ENCODE measurements around the gene PDGFC. TPM values are rescaled to one million over a fixed set of nuclear protein-coding genes. Genes with fewer than 3 reads are reported as not detected.

PDGFC gene
- total and polyA plus RNA-seq, 2 of the 13 experiments (the other 11 are each of a cell fraction or from before 2014, with no cell fraction given): 4.6 to 9.1 TPM

GRCh38 chr4:156948133-156948532 is 23.5 kb downstream of the PDGFC start:
- WGBS (ENCODE audit: low lambda C conversion rate): 94% methylated on average over 6 of the region's 6 CpGs
- Histone ChIP-seq H3K4me2 (ENCODE audit: low read depth, low read length) (no peak overlapping the region), H4K20me1 (ENCODE audit: insufficient read depth, low read length) (no peaks in the 10 kb centered on the region), H3K9ac (ENCODE audit: insufficient read depth, low read depth, low read length) (no peak overlapping the region), H3K36me3 (replicated peaks in 1 of 2; ENCODE audit: control insufficient read depth in 1 of 2, insufficient read depth in 2 of 2, low read length in 2 of 2) (no peaks in the 10 kb centered on the region), H3K4me3 (replicated peaks in 1 of 3; ENCODE audit: insufficient read depth in 1 of 3, low read depth in 2 of 3, low read length in 3 of 3) (no peak overlapping the region), H3K9me3 (ENCODE audit: low read length) (no peaks in the 10 kb centered on the region), H3K4me1 (ENCODE audit: insufficient read depth, low read length) (peaks cover 59% of the 10 kb centered on the region), H3K27me3 (ENCODE audit: control insufficient read depth in 1 of 2, insufficient read depth in 2 of 2, low read length in 2 of 2) (no peaks in the 10 kb centered on the region), H2AFZ (ENCODE audit: low read length) (no peak overlapping the region), H3K79me2 (ENCODE audit: insufficient read depth, low read length) (no peaks in the 10 kb centered on the region), H3K27ac (ENCODE audit: extremely low read length, insufficient read depth, low read length) (no peak overlapping the region)
- CTCF ChIA-PET (ENCODE audit: low intra/inter-chr PET ratio, low total read pairs): no interaction called here
- in situ Hi-C loops (cut with HindIII; ENCODE audit: extremely low pct_ligation_motif_present, low pct_unique_long_range_greater_than_20kb) (no loop called here), intact Hi-C loops (cut with micrococcal nuclease; ENCODE audit: unreplicated experiment) (loop anchor here (5.0 kb wide), 1 partner anchor 181 kb away; no protein-coding TSS in a partner anchor)
- no TSS peak for BruUV-seq (replicated peaks)
- POLR2A ChIA-PET: interaction anchor here (1.8 kb wide), 1 partner anchor 22 kb away, joined by 4 read pairs; no protein-coding TSS in a partner anchor
- ATAC-seq: no peak
- FAIRE-seq: no peak
- no peak for DNase-seq (ENCODE audit: low spot score)
- TF ChIP-seq RBM22 (optimal IDR thresholded peaks at IDR 0.05; ENCODE audit: low read length): no peak
- TF ChIP-seq REPIN1 (CRISPR knock-in tag; IDR thresholded peaks at IDR 0.05; ENCODE audit: borderline replicate concordance, low read depth): no peak
- TF ChIP-seq MIER3 (CRISPR knock-in tag; IDR thresholded peaks at IDR 0.05; ENCODE audit: borderline replicate concordance): no peak
- TF ChIP-seq, protein P1, sequence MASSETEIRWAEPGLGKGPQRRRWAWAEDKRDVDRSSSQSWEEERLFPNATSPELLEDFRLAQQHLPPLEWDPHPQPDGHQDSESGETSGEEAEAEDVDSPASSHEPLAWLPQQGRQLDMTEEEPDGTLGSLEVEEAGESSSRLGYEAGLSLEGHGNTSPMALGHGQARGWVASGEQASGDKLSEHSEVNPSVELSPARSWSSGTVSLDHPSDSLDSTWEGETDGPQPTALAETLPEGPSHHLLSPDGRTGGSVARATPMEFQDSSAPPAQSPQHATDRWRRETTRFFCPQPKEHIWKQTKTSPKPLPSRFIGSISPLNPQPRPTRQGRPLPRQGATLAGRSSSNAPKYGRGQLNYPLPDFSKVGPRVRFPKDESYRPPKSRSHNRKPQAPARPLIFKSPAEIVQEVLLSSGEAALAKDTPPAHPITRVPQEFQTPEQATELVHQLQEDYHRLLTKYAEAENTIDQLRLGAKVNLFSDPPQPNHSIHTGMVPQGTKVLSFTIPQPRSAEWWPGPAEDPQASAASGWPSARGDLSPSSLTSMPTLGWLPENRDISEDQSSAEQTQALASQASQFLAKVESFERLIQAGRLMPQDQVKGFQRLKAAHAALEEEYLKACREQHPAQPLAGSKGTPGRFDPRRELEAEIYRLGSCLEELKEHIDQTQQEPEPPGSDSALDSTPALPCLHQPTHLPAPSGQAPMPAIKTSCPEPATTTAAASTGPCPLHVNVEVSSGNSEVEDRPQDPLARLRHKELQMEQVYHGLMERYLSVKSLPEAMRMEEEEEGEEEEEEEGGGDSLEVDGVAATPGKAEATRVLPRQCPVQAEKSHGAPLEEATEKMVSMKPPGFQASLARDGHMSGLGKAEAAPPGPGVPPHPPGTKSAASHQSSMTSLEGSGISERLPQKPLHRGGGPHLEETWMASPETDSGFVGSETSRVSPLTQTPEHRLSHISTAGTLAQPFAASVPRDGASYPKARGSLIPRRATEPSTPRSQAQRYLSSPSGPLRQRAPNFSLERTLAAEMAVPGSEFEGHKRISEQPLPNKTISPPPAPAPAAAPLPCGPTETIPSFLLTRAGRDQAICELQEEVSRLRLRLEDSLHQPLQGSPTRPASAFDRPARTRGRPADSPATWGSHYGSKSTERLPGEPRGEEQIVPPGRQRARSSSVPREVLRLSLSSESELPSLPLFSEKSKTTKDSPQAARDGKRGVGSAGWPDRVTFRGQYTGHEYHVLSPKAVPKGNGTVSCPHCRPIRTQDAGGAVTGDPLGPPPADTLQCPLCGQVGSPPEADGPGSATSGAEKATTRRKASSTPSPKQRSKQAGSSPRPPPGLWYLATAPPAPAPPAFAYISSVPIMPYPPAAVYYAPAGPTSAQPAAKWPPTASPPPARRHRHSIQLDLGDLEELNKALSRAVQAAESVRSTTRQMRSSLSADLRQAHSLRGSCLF (CRISPR knock-in tag; IDR thresholded peaks at IDR 0.05; ENCODE audit: borderline replicate concordance): no peak
- TF ChIP-seq, protein P2, sequence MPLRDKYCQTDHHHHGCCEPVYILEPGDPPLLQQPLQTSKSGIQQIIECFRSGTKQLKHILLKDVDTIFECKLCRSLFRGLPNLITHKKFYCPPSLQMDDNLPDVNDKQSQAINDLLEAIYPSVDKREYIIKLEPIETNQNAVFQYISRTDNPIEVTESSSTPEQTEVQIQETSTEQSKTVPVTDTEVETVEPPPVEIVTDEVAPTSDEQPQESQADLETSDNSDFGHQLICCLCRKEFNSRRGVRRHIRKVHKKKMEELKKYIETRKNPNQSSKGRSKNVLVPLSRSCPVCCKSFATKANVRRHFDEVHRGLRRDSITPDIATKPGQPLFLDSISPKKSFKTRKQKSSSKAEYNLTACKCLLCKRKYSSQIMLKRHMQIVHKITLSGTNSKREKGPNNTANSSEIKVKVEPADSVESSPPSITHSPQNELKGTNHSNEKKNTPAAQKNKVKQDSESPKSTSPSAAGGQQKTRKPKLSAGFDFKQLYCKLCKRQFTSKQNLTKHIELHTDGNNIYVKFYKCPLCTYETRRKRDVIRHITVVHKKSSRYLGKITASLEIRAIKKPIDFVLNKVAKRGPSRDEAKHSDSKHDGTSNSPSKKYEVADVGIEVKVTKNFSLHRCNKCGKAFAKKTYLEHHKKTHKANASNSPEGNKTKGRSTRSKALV (CRISPR knock-in tag; IDR thresholded peaks at IDR 0.05): no peak
- TF ChIP-seq MYC (CRISPR knock-in tag; IDR thresholded peaks at IDR 0.05; ENCODE audit: borderline replicate concordance): no peak
- TF ChIP-seq NCOA5 (CRISPR knock-in tag; IDR thresholded peaks at IDR 0.05): no peak
- no peak for TF ChIP-seq ZNF441 (CRISPR knock-in tag; IDR thresholded peaks at IDR 0.05; ENCODE audit: borderline replicate concordance)
- no peak for TF ChIP-seq SNAPC4 (CRISPR knock-in tag; IDR thresholded peaks at IDR 0.05)
- no peak for TF ChIP-seq ZFP82 (CRISPR knock-in tag; IDR thresholded peaks at IDR 0.05; ENCODE audit: borderline replicate concordance)
- TF ChIP-seq E2F1 (CRISPR knock-in tag; IDR thresholded peaks at IDR 0.05): no peak

Measured in HepG2 (cell line).